CD8-positive, alpha-beta memory T cell (primary cell): Measurements from ENCODE around the gene AMN1. TPM values are rescaled to one million over a fixed set of nuclear protein-coding genes. Genes with fewer than 3 reads are reported as not detected.
A peak's percentile ranks its signal among the peaks of the same experiment; 100 is the strongest.
"Not testable (repeated sequence)": the region's sequence is repeated elsewhere in the genome, so short reads cannot be mapped to it uniquely, and the experiment has no call there.

ENCODE experiments used
- CTCF ChIA-PET: fragments of 350-600 bp; sonication (Branson Sonifier 250); formaldehyde crosslinking; loops from one replicate; lab custom pipeline; 2021; ENCODE audit warnings: antibody characterized with exemption; lab: Charles Lee
- POLR2A ChIA-PET: fragments of 350-600 bp; sonication (Branson Sonifier 250); formaldehyde crosslinking; loops from one replicate; lab custom pipeline; 2021; ENCODE audit warnings: antibody characterized with exemption; lab: Charles Lee
- DNase-seq, 5 donors: peaks; one replicate each; pipeline versions ENCODE4 v3.0.0 to v3.0.0-alpha.2; 2020 to 2022; ENCODE audit warnings: mixed read lengths in 1 of 5
- H3K27ac ChIP-seq: one replicate; pipeline ENCODE4 v1.7.0; 2013; ENCODE audit warnings: low read depth, mild to moderate bottlenecking, low read length, moderate library complexity
- H3K27me3 ChIP-seq: 2 replicates; pipeline ENCODE4 v1.7.0; 2013; ENCODE audit warnings: low read length, mild to moderate bottlenecking; ENCODE audit not compliant: insufficient read depth, poor library complexity, severe bottlenecking
- H3K36me3 ChIP-seq: 2 replicates; pipeline ENCODE4 v1.7.0; 2013; ENCODE audit warnings: mild to moderate bottlenecking, low read length, moderate library complexity; ENCODE audit not compliant: insufficient read depth
- H3K4me1 ChIP-seq: 2 replicates; pipeline ENCODE4 v1.7.0; 2013; ENCODE audit warnings: mild to moderate bottlenecking, low read length, moderate library complexity; ENCODE audit not compliant: insufficient read depth
- H3K4me3 ChIP-seq: 2 replicates; pipeline ENCODE4 v1.7.0; 2013; ENCODE audit warnings: mild to moderate bottlenecking, low read length
- H3K9me3 ChIP-seq: 2 replicates; pipeline ENCODE4 v1.7.0; 2013; ENCODE audit warnings: mild to moderate bottlenecking, low read length
- H3K27ac Mint-ChIP-seq, 8 donors: one replicate each; pipeline ENCODE4 v1.8.0; 2020 to 2021; ENCODE audit warnings: mixed read lengths in 8 of 8, mild to moderate bottlenecking in 6 of 8, inconsistent platforms in 3 of 8, moderate library complexity in 3 of 8
- H3K27me3 Mint-ChIP-seq, 2 donors: one replicate each; pipeline ENCODE4 v1.8.0; 2020 to 2021; ENCODE audit warnings: mixed read lengths in 2 of 2, mild to moderate bottlenecking in 1 of 2, moderate library complexity in 1 of 2
- H3K36me3 Mint-ChIP-seq, 3 donors: one replicate each; pipeline ENCODE4 v1.8.0; 2020 to 2021; ENCODE audit warnings: mixed read lengths in 3 of 3, inconsistent platforms in 1 of 3, mild to moderate bottlenecking in 1 of 3
- H3K4me1 Mint-ChIP-seq, 3 donors: one replicate each; pipeline ENCODE4 v1.8.0; 2020 to 2021; ENCODE audit warnings: mixed read lengths in 3 of 3, inconsistent platforms in 1 of 3, mild to moderate bottlenecking in 1 of 3
- H3K4me3 Mint-ChIP-seq, 7 donors: one replicate each; pipeline ENCODE4 v1.8.0; 2020 to 2021; ENCODE audit warnings: mixed read lengths in 7 of 7, mild to moderate bottlenecking in 6 of 7, moderate library complexity in 4 of 7, inconsistent platforms in 2 of 7
- H3K9me3 Mint-ChIP-seq, 5 donors: one replicate each; pipeline ENCODE4 v1.8.0; 2020 to 2022; ENCODE audit warnings: mixed read lengths in 5 of 5, mild to moderate bottlenecking in 3 of 5, moderate library complexity in 2 of 5, inconsistent platforms in 1 of 5
- polyA plus RNA-seq: library from polyadenylated mRNA; unstranded; fragments of 300-500 nt; fragmentation: Illumina TruSeq; gene quantifications from one replicate; pipeline ENCODE4 v1.2.3, GENCODE V29; 2021
- total RNA-seq, 2 experiments: library from RNA; stranded (reverse); gene quantifications; one replicate each; pipeline ENCODE4 v1.2.3, GENCODE V29; 2021

AMN1 gene
- total and polyA plus RNA-seq, 3 experiments from 2014 or later: 2.6 to 10.9 (median 3.8) TPM

GRCh38 chr12:31759632-31760459, 31.0 kb upstream of the AMN1 start:
- H3K36me3 ChIP-seq: no peaks in the 10 kb centered on the region
- CTCF ChIA-PET: interaction anchor here (1.3 kb wide), 1 partner anchor 57 kb away, joined by 3 read pairs; no protein-coding TSS in a partner anchor
- no peaks in the 10 kb centered on the region for H3K27me3 ChIP-seq
- DNase-seq: no peak
- peaks cover 0 to 2% (median 0%) of the 10 kb centered on the region in 5 donors for H3K9me3 Mint-ChIP-seq
- H3K4me1 Mint-ChIP-seq: peaks cover 4 to 12% (median 9%) of the 10 kb centered on the region in 3 donors
- no peaks in the 10 kb centered on the region for H3K9me3 ChIP-seq
- H3K4me3 Mint-ChIP-seq: no peak overlapping the region
- peak overlapping the region in 4 of 8 donors; percentile 6 to 67 (median 40) for H3K27ac Mint-ChIP-seq
- no peaks in the 10 kb centered on the region for H3K4me1 ChIP-seq
- POLR2A ChIA-PET: interaction anchor here (0.7 kb wide), 1 partner anchor 115 kb away, joined by 5 read pairs; no protein-coding TSS in a partner anchor
- H3K4me3 ChIP-seq: no peak overlapping the region
- H3K27me3 Mint-ChIP-seq: peaks cover 0 to 3% of the 10 kb centered on the region in 2 donors
- H3K36me3 Mint-ChIP-seq: peaks cover 0 to 6% (median 0%) of the 10 kb centered on the region in 3 donors
- H3K27ac ChIP-seq: no peak overlapping the region

DNA sequence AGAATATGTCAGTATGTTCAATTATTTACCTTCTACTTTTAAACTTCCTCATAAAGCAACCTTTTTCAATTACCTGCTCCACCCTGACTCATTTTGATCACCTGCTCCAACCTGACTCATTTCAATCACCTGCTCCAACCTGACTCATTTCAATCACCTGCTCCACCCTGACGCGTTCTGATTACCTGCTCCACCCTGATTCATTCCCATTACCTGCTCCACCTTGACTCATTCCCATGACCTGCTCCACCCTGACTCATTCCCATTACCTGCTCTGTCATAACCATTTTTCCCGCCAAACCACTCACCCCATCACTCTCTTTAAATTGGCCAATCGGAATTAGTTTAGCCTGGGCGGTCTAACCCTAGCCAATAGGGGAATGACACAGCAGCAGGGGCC, 29.5 kb upstream of the AMN1 start:
- H3K27me3 ChIP-seq, POLR2A ChIA-PET, H3K36me3 ChIP-seq, DNase-seq, H3K9me3 ChIP-seq, H3K4me3 Mint-ChIP-seq, H3K27ac ChIP-seq, CTCF ChIA-PET, H3K27me3 Mint-ChIP-seq, H3K9me3 Mint-ChIP-seq, H3K4me3 ChIP-seq, H3K36me3 Mint-ChIP-seq, H3K4me1 Mint-ChIP-seq, H3K4me1 ChIP-seq: not testable (repeated sequence)
- peak overlapping the region in 2 of 8 donors; percentile 2 to 6 for H3K27ac Mint-ChIP-seq

- peaks cover 0 to 6% (median 0%) of the 10 kb centered on the region in 3 donors for H3K36me3 Mint-ChIP-seq
- H3K9me3 Mint-ChIP-seq: peaks cover 0 to 2% (median 0%) of the 10 kb centered on the region in 5 donors
- CTCF ChIA-PET: interaction anchor here (1.2 kb wide), 1 partner anchor 12 kb away, joined by 3 read pairs; no protein-coding TSS in a partner anchor
- H3K27me3 Mint-ChIP-seq: peaks cover 0 to 3% of the 10 kb centered on the region in 2 donors
- peaks cover 0 to 15% (median 5%) of the 10 kb centered on the region in 3 donors for H3K4me1 Mint-ChIP-seq
- Histone ChIP-seq H3K36me3 (no peaks in the 10 kb centered on the region), H3K9me3 (no peaks in the 10 kb centered on the region), H3K4me1 (peaks cover 5% of the 10 kb centered on the region), H3K4me3 (no peak overlapping the region), H3K27me3 (no peaks in the 10 kb centered on the region), H3K27ac (no peak overlapping the region)
- POLR2A ChIA-PET: no interaction called here
- peak overlapping the region in 1 of 8 donors; percentile 27 for H3K27ac Mint-ChIP-seq
- no peak for DNase-seq
- H3K4me3 Mint-ChIP-seq: no peak overlapping the region
Measured at GRCh38 chr12:31756977-31757420, 28.2 kb upstream of the AMN1 start.

DNA sequence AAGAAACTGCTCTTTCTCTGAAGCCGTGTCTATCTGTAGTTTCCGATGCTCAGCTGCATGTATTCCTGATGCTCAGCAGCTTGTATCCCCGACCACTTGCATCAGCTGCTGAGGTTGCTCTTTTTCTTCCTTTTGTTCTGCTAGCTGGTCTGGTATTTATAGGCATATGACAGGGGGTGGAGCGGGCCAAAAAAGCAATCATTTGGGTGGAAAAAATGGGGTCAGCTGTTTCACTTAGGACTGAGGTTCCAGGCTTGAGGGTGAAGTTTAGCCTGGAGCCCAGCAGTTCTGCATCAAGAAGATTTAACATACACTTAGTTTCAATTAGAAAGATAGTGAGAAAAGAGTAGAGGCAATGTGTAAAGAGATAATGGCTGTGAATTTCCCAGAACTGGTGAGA, 23.6 kb upstream of the AMN1 start:
- POLR2A ChIA-PET: no interaction called here
- Mint-ChIP-seq H3K36me3 (peaks cover 0 to 5% (median 0%) of the 10 kb centered on the region in 3 donors), H3K27ac (peak overlapping the region in 4 of 8 donors; percentile 33 to 94 (median 82))

DNA sequence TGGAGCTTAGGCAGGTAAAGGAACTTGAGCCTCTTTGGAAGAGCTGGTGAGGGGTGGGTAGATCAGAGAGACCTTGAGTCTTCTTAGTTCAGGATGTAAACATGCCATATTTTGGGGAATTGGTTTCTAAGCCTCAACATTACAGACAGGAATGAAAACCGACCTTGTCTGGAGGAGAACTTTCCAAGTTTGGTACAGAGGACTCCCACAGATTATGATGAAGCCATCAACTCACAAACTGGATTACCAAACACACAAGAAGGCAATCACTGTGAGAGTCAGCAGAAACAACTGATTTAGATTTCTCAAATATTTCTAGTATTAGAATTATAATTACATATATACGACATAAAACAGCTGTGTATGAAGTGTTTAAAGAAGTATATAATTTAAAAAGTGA, 22.3 kb upstream of the AMN1 start:
- DNase-seq: no peak
- peak overlapping the region in 3 of 8 donors; percentile 2 to 82 (median 69) for H3K27ac Mint-ChIP-seq
- no peaks in the 10 kb centered on the region for H3K36me3 ChIP-seq
- no peak overlapping the region for H3K27ac ChIP-seq
- H3K27me3 Mint-ChIP-seq: peaks cover 0 to 1% of the 10 kb centered on the region in 2 donors
- H3K36me3 Mint-ChIP-seq: peaks cover 0 to 5% (median 0%) of the 10 kb centered on the region in 3 donors
- ChIA-PET CTCF (interaction anchor here (0.6 kb wide), 1 partner anchor 54 kb away, joined by 3 read pairs; no protein-coding TSS in a partner anchor), POLR2A (no interaction called here)
- H3K9me3 ChIP-seq: no peaks in the 10 kb centered on the region
- peaks cover 25 to 41% (median 27%) of the 10 kb centered on the region in 3 donors for H3K4me1 Mint-ChIP-seq
- H3K4me3 Mint-ChIP-seq: peak overlapping the region in 2 of 7 donors; percentile 8 to 48
- peaks cover 0 to 6% (median 0%) of the 10 kb centered on the region in 5 donors for H3K9me3 Mint-ChIP-seq
- no peak overlapping the region for H3K4me3 ChIP-seq
- peaks cover 33% of the 10 kb centered on the region for H3K4me1 ChIP-seq
- no peaks in the 10 kb centered on the region for H3K27me3 ChIP-seq

More for the DNA sequence above, 23.6 kb upstream of the AMN1 start:
- H3K36me3 ChIP-seq: no peaks in the 10 kb centered on the region
- H3K4me1 ChIP-seq: peaks cover 33% of the 10 kb centered on the region
- H3K27me3 ChIP-seq: no peaks in the 10 kb centered on the region
- peak overlapping the region in 3 of 7 donors; percentile 44 to 76 (median 75) for H3K4me3 Mint-ChIP-seq
- peaks cover 0 to 6% (median 0%) of the 10 kb centered on the region in 5 donors for H3K9me3 Mint-ChIP-seq
- no peaks in the 10 kb centered on the region for H3K9me3 ChIP-seq
- H3K4me3 ChIP-seq: peak overlapping the region; percentile 24
- CTCF ChIA-PET: no interaction called here
- DNase-seq: peak in 1 of 5 donors; percentile 29
- peak overlapping the region; percentile 20 for H3K27ac ChIP-seq
- peaks cover 17 to 34% (median 19%) of the 10 kb centered on the region in 3 donors for H3K4me1 Mint-ChIP-seq
- peaks cover 0 to 1% of the 10 kb centered on the region in 2 donors for H3K27me3 Mint-ChIP-seq

DNA sequence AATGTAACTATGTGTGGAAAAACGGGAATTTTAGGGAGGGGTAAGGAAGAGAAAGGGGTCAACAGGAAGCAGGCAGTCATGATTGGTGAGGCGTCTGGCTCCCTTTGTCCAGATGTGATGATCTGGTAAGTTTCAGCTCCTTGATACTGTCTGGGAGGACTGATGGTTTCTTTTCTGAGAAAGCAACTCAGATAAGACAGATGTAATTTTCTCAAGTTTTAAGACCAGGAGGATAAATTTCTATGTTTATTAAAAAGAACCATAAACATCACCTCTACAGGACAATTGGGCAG, 21.9 kb upstream of the AMN1 start:
- no peak for DNase-seq
- Mint-ChIP-seq H3K27ac (peak overlapping the region in 5 of 8 donors; percentile 2 to 82 (median 51)), H3K4me3 (peak overlapping the region in 2 of 7 donors; percentile 20 to 51), H3K9me3 (peaks cover 0 to 6% (median 0%) of the 10 kb centered on the region in 5 donors), H3K4me1 (peaks cover 25 to 41% (median 27%) of the 10 kb centered on the region in 3 donors), H3K27me3 (peaks cover 0 to 1% of the 10 kb centered on the region in 2 donors), H3K36me3 (peaks cover 0 to 5% (median 0%) of the 10 kb centered on the region in 3 donors)
- no peaks in the 10 kb centered on the region for H3K27me3 ChIP-seq
- no peak overlapping the region for H3K27ac ChIP-seq
- H3K36me3 ChIP-seq: no peaks in the 10 kb centered on the region
- ChIA-PET CTCF (no interaction called here), POLR2A (no interaction called here)
- H3K9me3 ChIP-seq: no peaks in the 10 kb centered on the region
- H3K4me3 ChIP-seq: no peak overlapping the region
- H3K4me1 ChIP-seq: peaks cover 33% of the 10 kb centered on the region

DNA sequence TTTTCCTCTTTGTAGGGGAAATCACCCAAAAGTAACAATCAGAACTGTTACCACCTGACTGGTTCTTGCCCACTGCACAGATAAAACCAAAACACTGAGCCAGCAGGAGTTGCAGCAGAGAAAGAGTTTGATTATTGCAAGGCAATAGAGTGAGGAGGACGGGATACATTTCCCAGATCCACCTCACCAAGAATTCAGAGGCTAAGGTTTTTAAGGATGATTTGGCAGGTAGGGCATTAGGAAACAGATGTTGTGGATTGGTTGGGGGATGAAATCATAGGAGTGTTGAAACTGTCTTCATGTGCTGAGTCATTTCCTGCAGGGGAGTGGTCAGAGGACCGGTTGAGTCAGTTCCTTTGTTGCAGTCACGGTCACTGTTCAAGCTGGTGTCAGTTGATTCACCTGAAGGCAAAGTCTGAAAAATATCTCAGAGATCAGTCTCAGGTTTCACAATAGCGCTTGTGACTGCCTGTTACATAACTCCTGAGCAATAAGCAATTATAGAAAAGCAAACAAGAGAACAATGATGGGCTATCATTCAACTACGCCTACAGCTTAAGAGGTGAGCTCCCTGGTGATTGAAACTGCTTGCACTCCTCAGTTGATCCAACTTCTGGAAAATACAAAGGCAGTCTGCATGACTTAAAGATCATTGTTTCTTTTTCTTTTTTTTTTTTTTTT, 20.3 kb upstream of the AMN1 start:
- peak in 3 of 5 donors; percentile 28 to 71 (median 37) for DNase-seq
- Mint-ChIP-seq H3K4me3 (peak overlapping the region in 6 of 7 donors; percentile 28 to 76 (median 48)), H3K9me3 (peaks cover 0 to 6% (median 0%) of the 10 kb centered on the region in 5 donors), H3K36me3 (peaks cover 0 to 5% (median 0%) of the 10 kb centered on the region in 3 donors), H3K27me3 (peaks cover 0 to 1% of the 10 kb centered on the region in 2 donors), H3K4me1 (peaks cover 25 to 46% (median 27%) of the 10 kb centered on the region in 3 donors), H3K27ac (peak overlapping the region; percentile 0 to 93 (median 50))
- no peak overlapping the region for H3K27ac ChIP-seq
- CTCF ChIA-PET: no interaction called here
- H3K9me3 ChIP-seq: no peaks in the 10 kb centered on the region
- no peak overlapping the region for H3K4me3 ChIP-seq
- H3K36me3 ChIP-seq: no peaks in the 10 kb centered on the region
- POLR2A ChIA-PET: interaction anchor here (0.6 to 0.9 kb wide), 7 partner anchors 13 to 403 kb away, joined by 3 to 6 read pairs (median 4); partner anchors contain the start of gene AMN1
- no peaks in the 10 kb centered on the region for H3K27me3 ChIP-seq
- peaks cover 33% of the 10 kb centered on the region for H3K4me1 ChIP-seq
